Neural cell (in vitro differentiated cells): ENCODE measurements around the gene HAGHL. TPM values are rescaled to one million over a fixed set of nuclear protein-coding genes. Genes with fewer than 3 reads are reported as not detected.

Experiments
- H2AFZ ChIP-seq: fragments of 200-600, 300-800 bp; sonication (generic), shearing (Covaris generic); 2 replicates; pipeline ENCODE4 v1.6.0; 2014; ENCODE audit warnings: low read depth, mild to moderate bottlenecking, antibody characterized with exemption, low read length, moderate library complexity
- H3F3A ChIP-seq: fragments of 200-600 bp; shearing (Covaris generic); 2 replicates; pipeline ENCODE4 v1.6.1; 2016; ENCODE audit warnings: mild to moderate bottlenecking, moderate library complexity, mixed read lengths, antibody characterized with exemption, low read length; ENCODE audit not compliant: insufficient read depth, poor library complexity, severe bottlenecking
- H3K27ac ChIP-seq: fragments of 200-600, 300-800 bp; sonication (generic), shearing (Covaris generic); 2 replicates; pipeline ENCODE4 v1.5.1; 2014; ENCODE audit warnings: mild to moderate bottlenecking, low read length, moderate library complexity
- H3K27me3 ChIP-seq: fragments of 300-800, 200-600 bp; sonication (generic), shearing (Covaris generic); 2 replicates; pipeline ENCODE4 v1.6.0; 2014; ENCODE audit warnings: mild to moderate bottlenecking, low read depth, low read length, moderate library complexity; ENCODE audit not compliant: insufficient read depth
- H3K36me3 ChIP-seq: fragments of 300-800, 200-600 bp; sonication (generic), shearing (Covaris generic); 2 replicates; pipeline ENCODE4 v1.5.1; 2014; ENCODE audit warnings: mild to moderate bottlenecking, antibody characterized with exemption, low read length, moderate library complexity; ENCODE audit not compliant: insufficient read depth
- H3K4me2 ChIP-seq: fragments of 300-800, 200-600 bp; sonication (generic), shearing (Covaris generic); 2 replicates; pipeline ENCODE4 v1.6.0; 2014; ENCODE audit warnings: mild to moderate bottlenecking, low read length
- H3K4me3 ChIP-seq: fragments of 300-800, 200-600 bp; sonication (generic), shearing (Covaris generic); 2 replicates; pipeline ENCODE4 v1.5.1; 2014; ENCODE audit warnings: mild to moderate bottlenecking, low read length, moderate library complexity
- H3K79me2 ChIP-seq: fragments of 200-600 bp; shearing (Covaris generic); replicated peaks from 2 replicates; pipeline ENCODE4 v1.6.0; 2014; ENCODE audit warnings: mild to moderate bottlenecking, low read length, moderate library complexity; ENCODE audit not compliant: insufficient read depth
- H3K9ac ChIP-seq: fragments of 300-800, 200-600 bp; sonication (generic), shearing (Covaris generic); 2 replicates; pipeline ENCODE4 v1.6.1; 2016; ENCODE audit warnings: mild to moderate bottlenecking, low read length, mixed read lengths
- H3K9me2 ChIP-seq: fragments of 200-600 bp; shearing (Covaris generic); 2 replicates; pipeline ENCODE4 v1.6.1; 2016; ENCODE audit warnings: mild to moderate bottlenecking, low read length, mixed read lengths; ENCODE audit not compliant: insufficient read depth
- H3K9me3 ChIP-seq: fragments of 200-600, 300-800 bp; sonication (generic), shearing (Covaris generic); 2 replicates; pipeline ENCODE4 v1.6.1; 2016; ENCODE audit warnings: mild to moderate bottlenecking, mixed run types, low read length, moderate library complexity, mixed read lengths
- H4K20me1 ChIP-seq: fragments of 200-600 bp; shearing (Covaris generic); 2 replicates; pipeline ENCODE4 v1.6.1; 2016; ENCODE audit warnings: mild to moderate bottlenecking, mixed run types; ENCODE audit not compliant: insufficient read depth
- CTCF ChIP-seq: fragments of 450-650 bp; IDR thresholded peaks from 2 replicates; pipeline ENCODE4 v1.5.1; 2014; ENCODE audit warnings: antibody characterized with exemption, mild to moderate bottlenecking, moderate library complexity; ENCODE audit not compliant: poor library complexity, severe bottlenecking
- EP300 ChIP-seq: fragments of 450-650 bp; conservative IDR thresholded peaks from 2 replicates; pipeline ENCODE4 v1.6.1; 2014; ENCODE audit warnings: antibody characterized with exemption, mild to moderate bottlenecking, moderate library complexity; ENCODE audit not compliant: poor library complexity, severe bottlenecking
- EZH2 ChIP-seq: fragments of 200-600, 300-800 bp; shearing (Covaris generic), sonication (generic); IDR thresholded peaks from 2 replicates; pipeline ENCODE4 v1.6.1; 2014; ENCODE audit warnings: antibody characterized with exemption, low read length, borderline replicate concordance, mild to moderate bottlenecking; ENCODE audit not compliant: insufficient read depth, poor library complexity, severe bottlenecking
- MXI1 ChIP-seq: fragments of 450-650 bp; conservative IDR thresholded peaks from 2 replicates; pipeline ENCODE4 v1.6.1; 2014; ENCODE audit warnings: antibody characterized with exemption, mild to moderate bottlenecking; ENCODE audit not compliant: poor library complexity, severe bottlenecking
- POLR2AphosphoS5 ChIP-seq: IDR thresholded peaks from 2 replicates; pipeline ENCODE4 v1.6.1; 2012
- RAD21 ChIP-seq: fragments of 450-650 bp; conservative IDR thresholded peaks from 2 replicates; pipeline ENCODE4 v1.6.1; 2014; ENCODE audit warnings: antibody characterized with exemption, mild to moderate bottlenecking, moderate library complexity
- REST ChIP-seq: IDR thresholded peaks from 2 replicates; pipeline ENCODE4 v1.6.1; 2012; ENCODE audit warnings: borderline replicate concordance
- SMC3 ChIP-seq: fragments of 450-650 bp; conservative IDR thresholded peaks from 2 replicates; pipeline ENCODE4 v1.6.1; 2014; ENCODE audit warnings: antibody characterized with exemption, mild to moderate bottlenecking, moderate library complexity; ENCODE audit not compliant: poor library complexity
- TAF1 ChIP-seq: IDR thresholded peaks from 2 replicates; pipeline ENCODE4 v1.6.1; 2012; ENCODE audit warnings: low read depth
- polyA plus RNA-seq: library from polyadenylated mRNA; depleted of rRNA; stranded (reverse); fragments of >200 nt; gene quantifications from 2 replicates; pipeline ENCODE4 v1.2.3, GENCODE V29; 2014

HAGHL gene
- polyA plus RNA-seq, 1 donor from 2014 or later, result 28.3 TPM

- no peak within 1 kb of the TSS for H3K27ac ChIP-seq
- no peak within 1 kb of the TSS for H3K4me3 ChIP-seq
- H2AFZ ChIP-seq, result no peak within 1 kb of the TSS
- no peaks in the 10 kb centered on the region for H4K20me1 ChIP-seq
- H3K36me3 ChIP-seq, result no peaks in the 10 kb centered on the region
- H3K9ac ChIP-seq, result no peak within 1 kb of the TSS
- H3K9me2 ChIP-seq, result no peaks in the 10 kb centered on the region
- H3K9me3 ChIP-seq, result peaks cover 4% of the 10 kb centered on the region
- TF ChIP-seq REST, result no peak
- TF ChIP-seq RAD21, result no peak
- no peak for TF ChIP-seq CTCF
- TF ChIP-seq EP300, result no peak
- TF ChIP-seq MXI1, result no peak
- TF ChIP-seq TAF1, result no peak
- no peak for TF ChIP-seq POLR2AphosphoS5
- no peak for TF ChIP-seq SMC3
- TF ChIP-seq EZH2, result no peak
- no peak within 1 kb of the TSS for H3K4me2 ChIP-seq
- no peaks in the 10 kb centered on the region for H3K27me3 ChIP-seq
- H3K79me2 ChIP-seq, result no peaks in the 10 kb centered on the region
- H3F3A ChIP-seq, result no peaks in the 10 kb centered on the region
These were observed 33.8 kb downstream of the HAGHL start, which contains the start of gene MSLN for GRCh38 chr16:760545-761343. MSLN (plus strand) TSS chr16:760734; CDS start chr16:762681, 1,947 bp downstream.

GRCh38 chr16:761625-762513, 35.0 kb downstream of the HAGHL start:
- no peaks in the 10 kb centered on the region for H3K79me2 ChIP-seq
- no peak overlapping the region for H3K4me3 ChIP-seq
- H3K36me3 ChIP-seq, result no peaks in the 10 kb centered on the region
- H3K4me2 ChIP-seq, result no peak overlapping the region
- H3K27me3 ChIP-seq, result no peaks in the 10 kb centered on the region
- no peak overlapping the region for H2AFZ ChIP-seq
- no peaks in the 10 kb centered on the region for H3K9me2 ChIP-seq
- no peak overlapping the region for H3K27ac ChIP-seq
- no peaks in the 10 kb centered on the region for H3F3A ChIP-seq
- H4K20me1 ChIP-seq, result no peaks in the 10 kb centered on the region
- no peaks in the 10 kb centered on the region for H3K9me3 ChIP-seq
- H3K9ac ChIP-seq, result no peak overlapping the region
- TF ChIP-seq REST (no peak), EZH2 (no peak), CTCF (no peak), RAD21 (no peak), SMC3 (no peak), TAF1 (no peak), MXI1 (no peak), EP300 (no peak), POLR2AphosphoS5 (no peak)
